NCI-H128 (cell line): ENCODE measurements around the gene UGT1A5.
"Not testable (repeated sequence)": the region's sequence is repeated elsewhere in the genome, so short reads cannot be mapped to it uniquely, and the experiment has no call there.

Experiments used
- DNase-seq: peaks from one replicate; lab custom pipeline; 2025; ENCODE audit not compliant: unreplicated experiment; lab: John Stamatoyannopoulos, UW

UGT1A5 gene

DNA sequence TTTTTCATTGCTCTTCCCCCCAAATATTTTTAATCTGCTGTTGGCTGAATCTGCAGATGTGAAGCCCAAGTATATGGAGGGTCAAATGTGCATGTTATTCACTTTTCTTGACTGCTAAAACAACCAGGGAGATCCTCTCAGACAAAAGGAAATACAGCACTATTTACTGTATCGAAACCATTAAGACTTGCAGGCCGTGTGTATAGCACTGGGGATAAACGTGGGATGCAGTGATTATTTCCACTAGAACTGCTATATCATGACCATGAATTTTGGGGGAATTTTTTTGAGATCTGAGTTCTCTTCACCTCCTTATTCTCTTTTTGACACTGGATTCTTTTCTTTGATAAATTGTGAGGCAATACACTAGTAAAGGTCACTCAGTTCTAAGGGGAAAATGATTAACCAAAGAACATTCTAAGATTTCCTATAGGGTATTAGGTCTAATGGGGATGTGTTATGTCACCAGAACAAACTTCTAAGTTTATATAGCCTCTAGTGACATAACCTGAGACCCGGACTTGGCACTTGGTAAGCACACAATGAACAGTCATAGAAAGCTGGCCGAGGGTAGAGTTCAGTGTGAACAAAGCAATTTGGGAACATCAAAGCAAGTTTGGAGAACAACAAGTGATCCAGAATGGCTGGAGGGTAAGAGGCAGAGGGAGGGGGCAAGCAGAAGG lies 32.5 kb downstream of the UGT1A5 start:
- DNase-seq, result no peak

DNA sequence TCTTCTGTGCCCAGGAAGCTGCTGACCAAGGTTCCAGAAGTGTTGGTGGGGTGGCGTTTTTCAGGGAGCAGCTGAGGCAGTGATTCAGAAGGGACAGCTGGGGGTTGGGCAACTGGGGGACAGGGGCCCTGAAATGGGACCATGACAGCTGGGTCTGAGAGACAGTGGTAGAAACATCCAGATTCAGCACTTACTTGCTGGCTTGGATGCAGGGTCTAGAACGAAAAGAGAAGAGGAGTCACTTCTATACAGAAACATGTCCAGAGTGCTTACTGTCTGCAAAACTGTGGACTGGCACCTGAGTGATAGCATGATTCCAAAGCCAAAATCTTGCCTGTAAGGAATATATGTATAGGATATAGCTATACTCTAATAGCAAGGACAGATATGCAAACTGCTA lies 33.1 kb downstream of the UGT1A5 start:
- DNase-seq, result not testable (repeated sequence)

DNA sequence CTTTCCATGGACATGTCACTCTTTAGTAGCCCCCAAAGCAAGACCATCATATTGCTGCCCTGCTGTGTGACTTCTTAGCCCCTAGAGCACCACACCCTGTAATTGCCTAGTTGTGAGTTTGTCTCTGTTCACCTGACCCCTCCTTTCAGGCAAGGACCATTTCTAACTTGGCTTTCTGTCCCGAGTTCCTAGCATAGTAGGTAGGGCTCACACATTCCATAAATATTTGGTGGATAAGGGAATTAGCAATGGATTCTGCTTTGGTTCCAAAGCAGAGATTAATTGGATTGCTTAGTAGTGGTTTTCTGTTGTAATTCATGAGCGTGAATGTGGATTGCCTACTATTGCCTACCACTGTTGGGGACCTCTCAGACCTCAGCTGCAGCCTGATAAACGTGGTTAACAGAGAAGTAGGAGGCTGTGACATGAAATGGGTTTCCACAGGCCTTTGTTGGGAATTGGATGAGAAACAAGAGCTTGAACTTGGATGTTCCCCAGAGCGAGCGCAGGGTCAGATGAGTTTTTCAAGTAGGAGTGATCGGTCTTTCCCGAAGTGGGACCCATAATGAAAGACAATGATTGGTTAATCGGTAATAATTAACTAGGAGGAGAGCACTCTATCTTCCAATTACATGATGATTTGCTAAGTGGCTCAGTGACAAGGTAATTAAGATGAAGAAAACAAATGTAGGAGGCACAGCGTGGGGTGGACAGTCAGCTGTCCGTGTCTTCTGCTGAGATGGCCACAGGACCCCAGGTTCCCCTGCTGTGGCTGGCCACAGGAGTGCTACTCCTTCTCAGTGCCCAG lies 34.0 kb downstream of the UGT1A5 start:
- no peak for DNase-seq

DNA sequence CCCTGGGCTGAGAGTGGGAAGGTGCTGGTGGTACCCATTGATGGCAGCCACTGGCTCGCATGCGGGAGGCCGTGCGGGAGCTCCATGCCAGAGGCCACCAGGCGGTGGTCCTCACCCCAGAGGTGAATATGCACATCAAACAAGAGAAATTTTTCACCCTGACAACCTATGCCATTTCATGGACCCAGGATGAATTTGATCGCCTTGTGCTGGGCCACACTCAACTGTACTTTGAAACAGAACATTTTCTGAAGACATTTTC lies 34.5 kb downstream of the UGT1A5 start:
- no peak for DNase-seq

DNA sequence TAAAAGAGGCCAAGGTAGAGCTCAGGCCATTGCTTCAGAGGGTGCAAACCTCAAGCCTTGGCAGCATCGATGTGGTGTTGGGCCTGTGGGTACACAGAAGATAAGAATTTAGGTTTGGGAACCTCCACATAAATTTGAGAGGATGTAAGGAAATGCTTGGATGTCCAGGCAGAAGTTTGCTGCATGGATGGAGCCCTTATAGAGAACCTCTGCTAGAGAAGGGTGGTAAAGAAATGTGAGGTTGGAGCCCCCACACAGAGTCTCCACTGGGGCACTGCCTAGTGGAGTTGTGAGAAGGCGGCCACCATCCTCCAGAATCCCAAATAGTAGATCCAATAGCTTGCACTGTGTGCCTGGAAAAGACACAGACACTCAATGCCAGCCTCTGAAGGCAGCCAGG lies 38.0 kb downstream of the UGT1A5 start:
- not testable (repeated sequence) for DNase-seq

DNA sequence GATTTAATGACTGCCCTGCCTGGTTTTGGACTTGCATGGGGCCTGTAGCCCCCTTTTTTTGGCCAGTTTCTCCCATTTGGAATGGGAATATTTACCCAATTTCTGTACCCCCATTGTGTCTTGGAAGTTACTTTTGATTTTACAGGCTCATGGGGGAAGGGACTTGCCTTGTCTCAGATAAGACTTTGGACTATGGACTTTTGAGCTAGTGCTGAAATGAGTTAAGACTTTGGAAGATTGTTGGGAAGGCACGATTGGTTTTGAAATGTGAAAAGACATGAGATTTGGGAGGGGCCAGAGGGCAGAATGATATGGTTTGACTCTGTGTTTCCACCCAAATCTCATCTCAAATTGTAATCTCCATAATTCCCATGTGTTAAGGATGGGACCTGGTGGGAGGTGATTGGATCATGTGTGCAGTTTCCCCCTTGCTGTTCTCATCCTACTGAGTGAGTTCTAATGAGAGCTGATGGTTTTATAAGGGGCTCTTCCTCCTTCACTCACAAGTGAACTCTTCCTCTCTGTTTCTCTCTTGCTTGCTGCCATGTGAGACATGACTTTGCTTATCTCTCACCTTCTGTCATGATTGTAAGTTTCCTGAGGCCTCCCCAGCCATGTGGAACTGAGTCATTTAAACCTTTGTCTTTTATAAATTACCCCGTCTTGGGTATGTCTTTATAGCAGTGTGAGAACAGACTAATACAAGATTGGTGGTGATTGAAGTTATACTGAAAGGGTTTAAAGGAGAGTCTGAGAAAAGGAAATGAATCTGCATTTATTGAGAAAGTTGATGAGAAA lies 38.7 kb downstream of the UGT1A5 start:
- not testable (repeated sequence) for DNase-seq

DNA sequence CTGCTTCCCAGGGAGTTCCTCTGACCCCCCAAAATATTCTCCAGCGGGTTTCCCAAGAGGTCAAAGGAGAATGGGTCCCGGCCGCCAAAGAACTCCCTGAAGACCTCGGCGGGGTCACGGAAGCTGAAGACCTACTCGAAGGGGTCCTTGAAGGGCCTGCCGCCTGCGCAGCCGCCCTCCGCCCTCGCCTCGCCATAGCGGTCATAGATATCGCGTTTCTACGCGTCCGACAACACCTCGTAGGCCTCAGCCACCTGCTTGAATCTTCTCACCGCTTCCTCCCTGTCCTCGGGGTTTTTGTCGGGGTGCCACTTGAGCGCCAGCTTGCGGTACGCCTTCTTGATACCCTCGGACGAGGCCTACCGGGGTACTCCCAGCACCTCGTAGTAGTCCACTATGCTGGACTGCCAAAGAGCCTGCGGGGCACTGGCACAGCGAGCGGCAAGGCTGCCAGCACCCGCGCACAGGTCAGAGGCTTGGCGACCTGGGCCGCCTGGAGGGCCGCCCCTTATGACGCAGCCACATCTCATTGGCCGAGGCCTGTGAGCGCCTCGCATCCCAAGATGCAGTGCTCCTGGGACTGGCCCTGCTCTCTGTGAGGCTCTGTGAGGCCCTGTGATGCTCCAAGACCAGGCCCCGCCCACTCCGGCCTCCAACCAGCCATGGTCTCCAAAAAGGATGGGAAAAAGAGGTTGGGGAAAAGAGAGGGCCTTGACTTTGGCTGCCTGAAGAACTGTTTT lies 42.3 kb downstream of the UGT1A5 start:
- DNase-seq, result no peak

DNA sequence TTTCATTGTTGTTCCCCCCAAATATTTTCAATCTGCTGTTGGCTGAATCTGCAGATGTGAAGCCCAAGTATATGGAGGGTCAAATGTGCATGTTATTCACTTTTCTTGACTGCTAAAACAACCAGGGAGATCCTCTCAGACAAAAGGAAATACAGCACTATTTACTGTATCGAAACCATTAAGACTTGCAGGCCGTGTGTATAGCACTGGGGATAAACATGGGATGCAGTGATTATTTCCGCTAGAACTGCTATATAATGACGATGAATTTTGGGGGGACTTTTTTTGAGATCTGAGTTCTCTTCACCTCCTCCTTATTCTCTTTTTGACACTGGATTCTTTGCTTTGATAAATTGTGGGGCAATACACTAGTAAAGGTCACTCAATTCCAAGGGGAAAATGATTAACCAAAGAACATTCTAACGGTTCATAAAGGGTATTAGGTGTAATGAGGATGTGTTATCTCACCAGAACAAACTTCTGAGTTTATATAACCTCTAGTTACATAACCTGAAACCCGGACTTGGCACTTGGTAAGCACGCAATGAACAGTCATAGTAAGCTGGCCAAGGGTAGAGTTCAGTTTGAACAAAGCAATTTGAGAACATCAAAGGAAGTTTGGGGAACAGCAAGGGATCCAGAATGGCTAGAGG lies 43.8 kb downstream of the UGT1A5 start:
- no peak for DNase-seq

DNA sequence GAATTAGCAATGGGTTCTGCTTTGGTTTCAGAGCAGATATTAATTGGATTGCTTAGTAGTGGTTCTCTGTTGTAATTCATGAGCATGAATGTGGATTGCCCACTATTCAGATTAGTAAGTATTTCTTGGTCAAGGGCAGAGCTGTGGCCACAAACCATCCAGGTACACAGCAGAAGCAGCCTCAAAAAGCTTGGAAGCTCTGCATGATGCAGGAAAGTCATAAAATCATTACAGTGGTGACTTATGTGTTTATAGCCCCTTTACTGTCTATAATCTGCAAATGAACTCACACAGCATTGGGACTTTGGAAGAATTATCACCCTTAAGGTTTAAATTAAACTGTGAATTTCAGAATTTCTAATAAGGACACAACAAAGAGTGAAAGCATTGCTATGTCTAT lies 45.4 kb downstream of the UGT1A5 start:
- DNase-seq, result no peak

DNA sequence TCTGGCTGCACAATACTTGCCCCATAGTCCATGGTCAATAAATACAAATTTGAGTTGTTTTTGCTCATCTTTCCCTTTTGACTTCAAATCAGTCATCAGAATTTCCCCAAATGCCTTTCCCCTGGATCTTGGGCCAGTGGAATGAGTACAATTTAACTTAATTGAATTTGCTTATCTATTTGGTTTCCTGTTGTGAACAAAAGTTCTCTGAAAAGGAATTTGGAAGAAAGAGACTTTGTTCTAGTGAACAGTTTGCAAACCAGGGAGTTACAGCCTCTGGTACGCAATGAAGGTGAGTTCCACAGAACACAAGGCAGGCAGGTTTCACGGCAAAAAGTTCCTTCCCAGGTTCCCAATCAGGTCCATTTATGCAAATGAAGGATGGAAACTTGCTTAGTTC lies 46.1 kb downstream of the UGT1A5 start:
- DNase-seq, result no peak

DNA sequence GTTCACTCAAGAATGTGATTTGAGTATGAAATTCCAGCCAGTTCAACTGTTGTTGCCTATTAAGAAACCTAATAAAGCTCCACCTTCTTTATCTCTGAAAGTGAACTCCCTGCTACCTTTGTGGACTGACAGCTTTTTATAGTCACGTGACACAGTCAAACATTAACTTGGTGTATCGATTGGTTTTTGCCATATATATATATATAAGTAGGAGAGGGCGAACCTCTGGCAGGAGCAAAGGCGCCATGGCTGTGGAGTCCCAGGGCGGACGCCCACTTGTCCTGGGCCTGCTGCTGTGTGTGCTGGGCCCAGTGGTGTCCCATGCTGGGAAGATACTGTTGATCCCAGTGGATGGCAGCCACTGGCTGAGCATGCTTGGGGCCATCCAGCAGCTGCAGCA lies 47.3 kb downstream of the UGT1A5 start, which contains the start of gene UGT1A1:
Gene UGT1A1 (plus strand): TSS at position 228 of the 400 bp plus-strand sequence. CDS start 18 bp downstream, at position 246.
- no peak for DNase-seq

DNA sequence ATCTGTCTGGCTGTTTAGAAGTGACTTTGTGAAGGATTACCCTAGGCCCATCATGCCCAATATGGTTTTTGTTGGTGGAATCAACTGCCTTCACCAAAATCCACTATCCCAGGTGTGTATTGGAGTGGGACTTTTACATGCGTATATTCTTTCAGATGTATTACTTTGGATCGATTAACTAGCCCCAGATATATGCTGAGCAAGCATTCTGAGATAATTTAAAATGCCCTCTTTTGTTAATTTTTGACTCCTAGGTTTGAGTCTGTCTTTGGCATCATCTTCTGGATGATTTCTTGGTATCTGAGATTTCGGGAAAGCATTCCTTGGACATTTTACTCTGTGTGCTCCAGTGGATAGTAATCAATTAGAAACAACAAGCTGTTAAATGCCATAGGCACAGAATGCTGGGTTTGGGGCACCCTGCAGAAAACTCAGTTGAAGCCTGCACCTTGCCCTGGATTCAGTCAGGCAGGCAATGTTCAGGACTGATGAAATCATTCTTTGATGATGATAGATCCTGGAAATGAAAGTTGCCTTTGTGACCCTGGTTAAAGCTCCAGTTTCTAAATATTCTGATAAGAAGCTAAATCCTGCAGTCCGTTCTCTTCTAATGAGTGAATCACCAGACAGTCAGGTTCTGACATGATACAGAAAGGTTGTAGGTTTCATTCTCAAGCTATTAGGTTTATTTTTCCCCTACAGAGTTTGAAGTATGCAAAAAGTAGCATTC lies 48.5 kb downstream of the UGT1A5 start:
- no peak for DNase-seq

DNA sequence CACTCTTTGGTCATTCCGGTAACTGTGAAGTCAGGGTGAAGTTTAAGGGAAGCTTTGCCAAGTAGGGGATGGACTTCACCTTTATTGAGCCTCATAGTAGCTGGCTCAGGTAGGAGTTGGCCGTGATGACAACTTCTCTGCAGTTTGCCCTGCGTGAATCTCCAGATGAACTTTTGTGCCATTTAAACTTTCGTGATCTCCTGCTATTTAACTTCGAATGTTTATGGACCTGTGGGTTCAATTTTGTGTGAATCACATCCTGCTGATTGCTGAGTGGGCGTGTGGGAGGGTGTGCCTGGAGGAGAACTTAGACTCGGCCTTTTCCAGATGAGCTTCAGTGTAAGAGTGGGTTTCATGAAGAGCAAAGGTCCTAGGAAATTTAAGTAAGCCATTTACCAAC lies 51.6 kb downstream of the UGT1A5 start:
- no peak for DNase-seq

DNA sequence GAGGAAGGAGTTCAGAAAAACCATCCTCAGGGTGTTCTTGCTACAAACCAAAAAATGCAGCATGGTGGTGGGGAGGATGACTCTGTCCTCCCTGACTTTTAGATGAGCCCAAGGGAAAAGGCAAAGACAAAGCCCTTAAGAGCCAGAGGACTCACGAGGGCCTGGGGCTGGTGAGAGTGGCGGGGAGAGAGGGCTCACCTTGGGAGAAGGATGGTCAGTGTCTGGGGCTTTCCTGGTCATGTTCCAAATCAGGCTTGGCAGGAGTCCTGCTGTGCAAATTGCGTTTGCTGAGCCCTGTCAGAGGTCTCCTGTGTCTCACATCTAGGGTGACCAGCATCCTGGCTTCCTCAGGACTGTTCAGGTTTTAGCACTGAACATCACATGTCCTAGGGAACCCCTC lies 52.1 kb downstream of the UGT1A5 start:
- DNase-seq, result no peak

DNA sequence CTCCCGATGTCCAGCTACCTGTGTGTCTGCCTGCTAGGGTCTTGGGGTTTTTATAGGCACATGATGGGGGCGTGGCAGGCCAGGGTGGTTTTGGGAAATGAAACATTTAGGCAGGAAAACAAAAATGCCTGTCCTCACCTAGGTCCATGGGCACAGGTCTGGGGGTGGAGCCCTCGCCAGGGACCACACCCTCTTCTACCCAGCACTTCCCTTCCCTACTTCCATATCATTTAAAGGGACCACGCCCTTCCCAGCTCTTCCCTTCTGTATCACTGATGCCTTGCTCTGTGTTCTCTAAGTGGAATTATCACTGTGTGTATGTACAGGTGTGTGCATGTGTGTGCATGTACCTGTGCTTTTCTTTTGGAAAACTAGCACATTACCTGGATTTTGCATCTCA lies 53.7 kb downstream of the UGT1A5 start:
- no peak for DNase-seq

DNA sequence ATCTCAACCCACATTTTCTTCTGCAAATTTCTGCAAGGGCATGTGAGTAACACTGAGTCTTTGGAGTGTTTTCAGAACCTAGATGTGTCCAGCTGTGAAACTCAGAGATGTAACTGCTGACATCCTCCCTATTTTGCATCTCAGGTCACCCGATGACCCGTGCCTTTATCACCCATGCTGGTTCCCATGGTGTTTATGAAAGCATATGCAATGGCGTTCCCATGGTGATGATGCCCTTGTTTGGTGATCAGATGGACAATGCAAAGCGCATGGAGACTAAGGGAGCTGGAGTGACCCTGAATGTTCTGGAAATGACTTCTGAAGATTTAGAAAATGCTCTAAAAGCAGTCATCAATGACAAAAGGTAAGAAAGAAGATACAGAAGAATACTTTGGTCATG lies 55.4 kb downstream of the UGT1A5 start:
- DNase-seq, result no peak

DNA sequence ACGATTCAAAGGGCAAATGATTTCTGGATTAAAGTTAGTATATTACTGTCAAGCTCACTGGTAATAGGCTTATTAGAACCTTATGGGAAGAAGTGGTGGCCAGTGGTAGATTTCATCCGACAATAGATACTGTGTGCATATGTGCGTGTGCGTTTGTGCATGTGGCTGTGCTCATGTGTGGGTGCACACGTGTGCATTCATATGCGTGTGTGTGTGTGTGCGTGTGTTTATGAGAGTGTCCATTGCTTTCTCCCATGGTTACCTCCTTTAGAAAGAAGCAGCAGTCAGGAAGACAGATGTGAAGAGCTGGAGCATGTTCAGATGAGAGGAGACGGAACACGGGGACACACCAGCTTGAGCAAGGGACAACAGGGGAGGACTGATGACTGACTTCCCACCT lies 56.6 kb downstream of the UGT1A5 start:
- no peak for DNase-seq

DNA sequence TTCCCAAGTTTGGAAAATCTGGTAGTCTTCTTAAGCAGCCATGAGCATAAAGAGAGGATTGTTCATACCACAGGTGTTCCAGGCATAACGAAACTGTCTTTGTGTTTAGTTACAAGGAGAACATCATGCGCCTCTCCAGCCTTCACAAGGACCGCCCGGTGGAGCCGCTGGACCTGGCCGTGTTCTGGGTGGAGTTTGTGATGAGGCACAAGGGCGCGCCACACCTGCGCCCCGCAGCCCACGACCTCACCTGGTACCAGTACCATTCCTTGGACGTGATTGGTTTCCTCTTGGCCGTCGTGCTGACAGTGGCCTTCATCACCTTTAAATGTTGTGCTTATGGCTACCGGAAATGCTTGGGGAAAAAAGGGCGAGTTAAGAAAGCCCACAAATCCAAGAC lies 59.4 kb downstream of the UGT1A5 start:
- DNase-seq, result no peak

DNA sequence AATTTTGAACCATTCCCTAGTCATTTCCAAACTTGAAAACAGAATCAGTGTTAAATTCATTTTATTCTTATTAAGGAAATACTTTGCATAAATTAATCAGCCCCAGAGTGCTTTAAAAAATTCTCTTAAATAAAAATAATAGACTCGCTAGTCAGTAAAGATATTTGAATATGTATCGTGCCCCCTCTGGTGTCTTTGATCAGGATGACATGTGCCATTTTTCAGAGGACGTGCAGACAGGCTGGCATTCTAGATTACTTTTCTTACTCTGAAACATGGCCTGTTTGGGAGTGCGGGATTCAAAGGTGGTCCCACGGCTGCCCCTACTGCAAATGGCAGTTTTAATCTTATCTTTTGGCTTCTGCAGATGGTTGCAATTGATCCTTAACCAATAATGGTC lies 59.9 kb downstream of the UGT1A5 start:
- DNase-seq, result no peak

DNA sequence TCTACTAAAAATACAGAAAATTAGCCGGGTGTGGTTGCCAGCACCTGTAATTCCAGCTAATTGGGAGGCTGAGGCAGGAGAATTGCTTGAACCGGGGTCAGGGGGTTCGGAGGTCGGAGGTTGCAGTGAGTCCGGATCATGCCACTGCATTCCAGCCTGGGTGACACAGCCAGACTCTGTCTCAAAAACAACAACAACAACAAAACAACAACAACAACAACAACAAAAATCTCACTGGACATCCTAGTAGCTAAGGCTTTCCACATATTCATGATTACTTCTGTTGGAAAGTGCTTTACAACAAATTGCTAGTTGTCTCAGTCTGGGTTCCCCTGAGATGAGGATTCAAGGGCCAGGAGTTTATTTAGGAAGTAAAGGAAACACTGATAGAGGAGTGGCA lies 61.1 kb downstream of the UGT1A5 start:
- no peak for DNase-seq
